ENCODE measurements around the gene PRRT2. TPM values are rescaled to one million over a fixed set of nuclear protein-coding genes. Genes with fewer than 3 reads are reported as not detected.

The PRRT2 gene
- total RNA-seq, 1 experiment from 2014 or later: 1.8 TPM

DNA sequence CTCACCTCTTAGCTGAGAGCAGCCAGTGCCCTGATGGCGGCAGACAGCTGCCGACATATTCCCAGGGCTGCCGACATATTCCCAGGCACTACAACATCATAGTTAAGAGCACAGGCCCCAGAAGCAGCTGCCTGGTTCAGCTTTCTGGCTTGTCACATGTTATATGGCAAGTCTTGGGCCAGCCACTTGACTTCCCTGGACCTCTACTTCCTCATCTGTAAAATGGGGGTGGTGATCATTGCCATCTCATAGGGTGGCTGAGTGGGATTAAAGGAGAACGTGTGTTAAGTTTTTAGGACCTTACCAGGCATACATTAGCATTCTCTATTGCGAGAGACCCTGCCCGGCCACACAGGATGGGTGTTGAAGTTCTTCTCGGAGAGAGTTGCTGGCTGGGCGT lies 31.9 kb downstream of the PRRT2 start:
- peaks cover 72% of the 10 kb centered on the region for H3K36me3 Mint-ChIP-seq (ENCODE audit: insufficient read depth, unreplicated experiment)
- no peaks in the 10 kb centered on the region for H3K27me3 Mint-ChIP-seq (ENCODE audit: unreplicated experiment)
- no peaks in the 10 kb centered on the region for H3K9me3 Mint-ChIP-seq (ENCODE audit: low read depth, unreplicated experiment)
- no TSS peak for BruUV-seq (replicated peaks)
- H3K4me1 Mint-ChIP-seq (ENCODE audit: low read depth, unreplicated experiment): no peaks in the 10 kb centered on the region
- intact Hi-C loops (cut with micrococcal nuclease; ENCODE audit: unreplicated experiment): no loop called here
- CTCF ChIA-PET: no interaction called here
- H3K4me3 Mint-ChIP-seq (ENCODE audit: low read depth, unreplicated experiment): no peak overlapping the region
- TF ChIP-seq, protein P1, sequence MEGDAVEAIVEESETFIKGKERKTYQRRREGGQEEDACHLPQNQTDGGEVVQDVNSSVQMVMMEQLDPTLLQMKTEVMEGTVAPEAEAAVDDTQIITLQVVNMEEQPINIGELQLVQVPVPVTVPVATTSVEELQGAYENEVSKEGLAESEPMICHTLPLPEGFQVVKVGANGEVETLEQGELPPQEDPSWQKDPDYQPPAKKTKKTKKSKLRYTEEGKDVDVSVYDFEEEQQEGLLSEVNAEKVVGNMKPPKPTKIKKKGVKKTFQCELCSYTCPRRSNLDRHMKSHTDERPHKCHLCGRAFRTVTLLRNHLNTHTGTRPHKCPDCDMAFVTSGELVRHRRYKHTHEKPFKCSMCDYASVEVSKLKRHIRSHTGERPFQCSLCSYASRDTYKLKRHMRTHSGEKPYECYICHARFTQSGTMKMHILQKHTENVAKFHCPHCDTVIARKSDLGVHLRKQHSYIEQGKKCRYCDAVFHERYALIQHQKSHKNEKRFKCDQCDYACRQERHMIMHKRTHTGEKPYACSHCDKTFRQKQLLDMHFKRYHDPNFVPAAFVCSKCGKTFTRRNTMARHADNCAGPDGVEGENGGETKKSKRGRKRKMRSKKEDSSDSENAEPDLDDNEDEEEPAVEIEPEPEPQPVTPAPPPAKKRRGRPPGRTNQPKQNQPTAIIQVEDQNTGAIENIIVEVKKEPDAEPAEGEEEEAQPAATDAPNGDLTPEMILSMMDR (IDR thresholded peaks at IDR 0.05; ENCODE audit: unreplicated experiment): no peak
- DNase-seq: no peak
- H3K27ac Mint-ChIP-seq (ENCODE audit: unreplicated experiment): no peak overlapping the region

DNA sequence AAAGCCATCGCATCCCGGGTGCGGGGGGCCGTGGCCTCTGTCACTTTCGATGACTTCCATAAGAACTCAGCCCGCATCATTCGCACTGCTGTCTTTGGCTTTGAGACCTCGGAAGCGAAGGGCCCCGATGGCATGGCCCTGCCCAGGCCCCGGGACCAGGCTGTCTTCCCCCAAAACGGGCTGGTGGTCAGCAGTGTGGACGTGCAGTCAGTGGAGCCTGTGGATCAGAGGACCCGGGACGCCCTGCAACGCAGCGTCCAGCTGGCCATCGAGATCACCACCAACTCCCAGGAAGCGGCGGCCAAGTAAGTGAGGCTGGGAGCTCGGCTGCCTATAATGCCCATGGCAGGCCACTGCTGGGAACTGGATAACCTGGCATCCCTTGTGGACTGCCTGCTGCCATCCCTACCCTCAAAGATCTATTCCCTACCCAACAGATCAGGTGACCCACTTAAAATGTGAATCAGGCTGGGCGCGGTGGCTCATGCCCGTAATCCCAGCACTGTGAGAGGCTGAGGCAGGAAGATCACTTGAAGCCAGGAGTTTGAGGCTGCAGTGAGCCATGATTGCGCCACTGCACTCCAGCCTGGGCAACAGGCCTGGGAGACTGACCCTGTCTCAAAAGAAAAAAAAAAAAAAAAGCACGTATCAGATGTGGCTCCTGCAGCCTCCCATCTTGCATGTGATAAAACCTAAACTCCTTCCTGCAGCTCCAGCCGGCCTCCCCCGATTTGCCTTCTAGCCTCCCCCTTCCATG lies 32.8 kb downstream of the PRRT2 start:
- intact Hi-C loops (cut with micrococcal nuclease; ENCODE audit: unreplicated experiment): no loop called here
- no TSS peak for BruUV-seq (replicated peaks)
- no peaks in the 10 kb centered on the region for H3K4me1 Mint-ChIP-seq (ENCODE audit: low read depth, unreplicated experiment)
- CTCF ChIA-PET: interaction anchor here (0.6 to 0.7 kb wide), 2 partner anchors 9 to 509 kb away, joined by 3 to 4 read pairs; no protein-coding TSS in a partner anchor
- no peaks in the 10 kb centered on the region for H3K9me3 Mint-ChIP-seq (ENCODE audit: low read depth, unreplicated experiment)
- no peak overlapping the region for H3K27ac Mint-ChIP-seq (ENCODE audit: unreplicated experiment)
- DNase-seq: no peak
- H3K36me3 Mint-ChIP-seq (ENCODE audit: insufficient read depth, unreplicated experiment): peaks cover 64% of the 10 kb centered on the region
- no peaks in the 10 kb centered on the region for H3K27me3 Mint-ChIP-seq (ENCODE audit: unreplicated experiment)
- TF ChIP-seq, protein P1 (IDR thresholded peaks at IDR 0.05; ENCODE audit: unreplicated experiment): no peak
- H3K4me3 Mint-ChIP-seq (ENCODE audit: low read depth, unreplicated experiment): no peak overlapping the region

DNA sequence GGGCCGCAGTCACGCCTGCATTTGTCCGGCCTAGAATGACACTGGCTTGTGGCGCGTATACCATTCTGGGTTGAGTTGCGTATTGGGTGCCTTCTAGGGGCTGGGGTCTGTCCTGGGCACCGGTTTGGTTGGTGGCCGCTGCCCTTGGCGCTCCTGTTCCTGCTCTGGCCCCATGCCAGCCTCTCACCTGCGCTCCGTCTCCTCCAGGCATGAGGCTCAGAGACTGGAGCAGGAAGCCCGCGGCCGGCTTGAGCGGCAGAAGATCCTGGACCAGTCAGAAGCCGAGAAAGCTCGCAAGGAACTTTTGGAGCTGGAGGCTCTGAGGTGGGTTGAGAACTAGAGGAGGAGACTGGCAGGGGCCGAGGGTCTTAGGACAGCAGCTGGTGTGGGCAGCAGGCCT lies 33.7 kb downstream of the PRRT2 start:
- Mint-ChIP-seq H3K4me1 (ENCODE audit: low read depth, unreplicated experiment) (no peaks in the 10 kb centered on the region), H3K27me3 (ENCODE audit: unreplicated experiment) (no peaks in the 10 kb centered on the region), H3K36me3 (ENCODE audit: insufficient read depth, unreplicated experiment) (peaks cover 63% of the 10 kb centered on the region), H3K4me3 (ENCODE audit: low read depth, unreplicated experiment) (no peak overlapping the region), H3K9me3 (ENCODE audit: low read depth, unreplicated experiment) (no peaks in the 10 kb centered on the region), H3K27ac (ENCODE audit: unreplicated experiment) (no peak overlapping the region)
- BruUV-seq (replicated peaks): no TSS peak
- no peak for DNase-seq
- intact Hi-C loops (cut with micrococcal nuclease; ENCODE audit: unreplicated experiment): no loop called here
- CTCF ChIA-PET: interaction anchor here (0.7 kb wide), 1 partner anchor 508 kb away, joined by 3 read pairs; no protein-coding TSS in a partner anchor
- TF ChIP-seq, protein P1 (IDR thresholded peaks at IDR 0.05; ENCODE audit: unreplicated experiment): no peak

DNA sequence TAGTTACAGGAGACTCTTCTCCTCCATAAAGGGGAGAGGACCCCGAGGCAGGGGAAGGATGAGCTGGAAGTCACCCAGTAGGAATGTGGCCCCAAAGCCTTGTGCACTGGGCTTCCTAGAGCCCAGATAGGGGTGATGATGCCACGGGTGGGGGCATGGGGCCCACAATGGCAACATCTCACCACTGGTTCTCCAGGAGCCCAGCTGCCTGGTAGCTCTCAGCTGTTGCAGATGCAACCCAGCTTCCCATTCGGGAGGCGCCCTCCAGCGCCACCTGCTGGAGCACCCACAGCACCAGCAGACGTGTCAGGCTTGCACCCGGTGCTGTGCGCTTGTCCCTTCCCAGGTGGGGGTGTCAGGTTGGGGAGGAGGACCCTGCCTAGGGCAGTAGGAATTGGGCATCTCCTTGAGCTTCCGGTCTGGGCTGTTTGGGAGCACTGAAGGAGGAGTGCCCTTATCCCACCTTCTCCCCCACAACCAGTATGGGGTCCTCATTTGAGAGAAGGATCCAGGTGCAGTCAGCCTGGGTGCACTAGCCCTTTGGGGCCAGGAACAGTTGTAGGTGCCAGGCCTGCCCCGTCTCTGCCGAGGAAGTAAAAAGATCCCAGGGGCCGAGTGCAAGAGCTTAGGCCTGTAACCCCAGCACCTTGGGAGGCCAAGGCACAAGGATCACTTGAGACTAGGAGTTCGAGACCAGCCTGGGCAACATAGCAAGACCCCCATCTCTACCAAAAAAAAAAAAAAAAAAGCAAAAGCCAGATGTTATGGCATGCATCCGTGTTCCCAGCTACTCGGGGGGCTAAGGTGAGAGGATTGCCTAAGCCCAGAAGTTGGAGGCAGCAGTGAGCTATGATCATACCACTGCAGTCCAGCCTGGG lies 36.7 kb downstream of the PRRT2 start:
- Mint-ChIP-seq H3K27me3 (ENCODE audit: unreplicated experiment) (no peaks in the 10 kb centered on the region), H3K9me3 (ENCODE audit: low read depth, unreplicated experiment) (no peaks in the 10 kb centered on the region), H3K36me3 (ENCODE audit: insufficient read depth, unreplicated experiment) (peaks cover 56% of the 10 kb centered on the region), H3K4me1 (ENCODE audit: low read depth, unreplicated experiment) (no peaks in the 10 kb centered on the region), H3K27ac (ENCODE audit: unreplicated experiment) (peak overlapping the region; percentile 65), H3K4me3 (ENCODE audit: low read depth, unreplicated experiment) (no peak overlapping the region)
- peak; percentile 85 for DNase-seq
- TF ChIP-seq, protein P1 (IDR thresholded peaks at IDR 0.05; ENCODE audit: unreplicated experiment): peak; percentile 90
- CTCF ChIA-PET: interaction anchor here (0.6 to 2.6 kb wide), 28 partner anchors 8 to 183 kb away, joined by 3 to 30 read pairs (median 4); partner anchors contain the start of genes ASPHD1, HIRIP3, KIF22 and MVP
- no TSS peak for BruUV-seq (replicated peaks)
- intact Hi-C loops (cut with micrococcal nuclease; ENCODE audit: unreplicated experiment): loop anchor here (1.0 to 2.0 kb wide), 2 partner anchors 28 to 148 kb away; partner anchors contain the start of gene MVP
